GM18511 (cell line): ENCODE results near the gene PODXL2.

Source experiments
- ATAC-seq: cut with Tn5 transposase; IDR thresholded peaks from one replicate; pipeline ENCODE4 v1.9.1; 2021; ENCODE audit warnings: mild to moderate bottlenecking, moderate library complexity; ENCODE audit not compliant: unreplicated experiment

The PODXL2 gene

DNA sequence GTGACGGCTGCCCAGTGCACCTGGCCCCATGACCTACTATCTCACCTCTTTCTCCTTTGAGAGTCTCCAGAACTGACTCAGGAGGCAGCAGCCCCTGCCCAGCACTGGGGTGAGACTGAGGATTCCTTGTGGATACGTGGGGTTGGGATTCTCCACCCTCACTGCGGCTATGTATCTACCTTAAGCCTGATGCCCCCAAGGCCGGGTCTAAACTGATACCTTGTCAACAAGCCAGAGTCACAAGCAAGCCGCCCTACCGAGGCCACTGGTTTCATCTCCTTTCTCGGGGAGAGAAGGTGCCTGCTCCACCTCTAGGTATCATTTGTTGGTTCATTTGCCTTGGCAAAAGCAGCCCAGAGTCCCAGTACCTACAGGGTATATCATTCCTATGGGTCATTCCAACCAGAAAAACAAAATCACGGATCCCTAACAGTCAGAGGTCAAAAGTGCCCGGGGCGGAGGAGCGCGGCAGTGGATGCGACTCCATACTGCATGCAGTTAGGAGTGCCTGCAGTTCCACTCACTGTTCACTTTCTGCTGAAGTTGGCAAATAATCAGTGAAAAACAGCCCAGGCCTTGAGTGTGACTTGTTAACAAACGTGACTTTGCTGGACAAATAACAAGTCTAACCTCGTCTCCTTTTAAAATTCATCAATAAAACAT is 91.3 kb downstream of the PODXL2 start:
- ATAC-seq = no peak

DNA sequence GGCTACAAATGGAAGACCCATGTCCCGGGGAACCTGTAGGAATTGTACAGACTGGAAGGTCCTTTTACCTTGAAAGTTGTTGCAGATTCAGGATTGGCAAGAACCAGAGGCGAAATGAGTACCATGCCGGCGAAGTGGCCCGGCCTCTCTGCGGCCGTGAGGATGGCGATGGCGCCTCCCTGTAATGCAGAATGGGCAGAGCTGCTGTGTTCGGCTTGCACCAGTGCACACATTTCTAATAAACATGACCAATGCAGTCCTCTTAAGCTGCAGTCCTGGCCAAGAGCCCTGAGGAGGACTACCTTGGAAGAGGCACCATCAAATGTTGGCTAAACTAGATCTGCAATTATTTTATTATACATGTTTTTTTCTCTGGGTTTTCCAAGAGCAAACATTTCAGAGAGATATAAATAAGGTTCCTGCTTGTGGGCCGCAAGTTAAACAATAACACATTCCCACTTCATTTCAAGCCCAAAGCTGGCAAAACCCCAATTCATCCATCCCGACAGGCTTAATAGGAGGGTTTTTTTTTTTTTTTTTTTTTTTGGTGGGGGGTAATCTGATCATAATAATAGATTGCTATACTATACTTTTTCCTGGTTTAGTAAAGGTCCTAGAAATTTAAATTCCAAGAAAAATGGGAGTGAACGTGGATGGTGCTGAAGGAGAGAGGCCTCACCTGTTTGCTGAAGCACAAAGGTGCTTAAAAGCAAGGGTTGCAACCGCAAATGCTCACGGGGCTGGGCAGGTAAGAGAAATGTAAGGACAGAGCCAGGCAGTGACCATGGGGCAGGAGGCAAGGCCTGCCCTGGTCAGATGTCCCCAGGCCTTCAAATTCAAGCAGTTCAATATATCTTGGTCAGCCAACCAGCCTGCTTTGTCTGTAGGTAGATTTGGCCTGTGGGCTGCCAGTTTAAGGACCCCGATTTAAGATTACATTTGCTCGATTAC is 92.3 kb downstream of the PODXL2 start:
- no peak for ATAC-seq

DNA sequence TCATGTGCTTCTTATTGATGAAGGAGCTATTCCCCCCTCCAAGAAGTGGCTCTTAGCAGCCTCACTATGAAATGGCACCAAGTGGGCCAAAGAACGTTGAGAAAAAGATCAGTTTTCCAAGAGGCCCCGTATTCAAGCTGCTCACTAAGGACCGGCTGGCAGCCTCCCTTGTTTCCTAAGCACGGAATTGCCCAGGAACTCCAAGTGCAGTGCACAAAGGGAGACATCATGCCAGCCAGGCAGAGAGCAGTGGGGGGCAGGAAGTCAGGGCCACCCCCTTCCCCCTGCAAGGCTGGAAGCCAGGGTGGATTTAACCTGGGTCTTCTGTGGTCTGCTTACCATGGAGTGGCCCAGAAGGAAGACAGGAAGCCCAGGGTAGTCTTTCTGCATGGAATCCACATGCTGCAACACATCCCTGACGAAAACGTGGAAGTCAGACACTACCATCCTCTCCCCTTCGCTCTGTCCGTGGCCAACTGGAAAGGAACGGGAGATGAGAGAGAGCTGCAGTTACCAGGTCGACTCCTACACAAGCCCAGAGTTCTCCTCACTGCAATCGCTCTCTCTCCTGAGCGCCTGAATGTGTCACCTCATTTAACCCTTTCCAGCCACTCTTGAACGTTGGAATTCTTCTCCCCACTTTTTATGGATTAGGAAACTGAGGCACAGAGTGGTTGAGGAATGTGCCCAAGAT is 93.3 kb downstream of the PODXL2 start:
- no peak for ATAC-seq
